Measurements from ENCODE around the gene MCUB. TPM values are rescaled to one million over a fixed set of nuclear protein-coding genes. Genes with fewer than 3 reads are reported as not detected.

Gene MCUB
- total and polyA plus RNA-seq, 2 of the 13 experiments (the other 11 are each of a cell fraction or from before 2014, with no cell fraction given): 0.95 to 2.2 TPM

DNA sequence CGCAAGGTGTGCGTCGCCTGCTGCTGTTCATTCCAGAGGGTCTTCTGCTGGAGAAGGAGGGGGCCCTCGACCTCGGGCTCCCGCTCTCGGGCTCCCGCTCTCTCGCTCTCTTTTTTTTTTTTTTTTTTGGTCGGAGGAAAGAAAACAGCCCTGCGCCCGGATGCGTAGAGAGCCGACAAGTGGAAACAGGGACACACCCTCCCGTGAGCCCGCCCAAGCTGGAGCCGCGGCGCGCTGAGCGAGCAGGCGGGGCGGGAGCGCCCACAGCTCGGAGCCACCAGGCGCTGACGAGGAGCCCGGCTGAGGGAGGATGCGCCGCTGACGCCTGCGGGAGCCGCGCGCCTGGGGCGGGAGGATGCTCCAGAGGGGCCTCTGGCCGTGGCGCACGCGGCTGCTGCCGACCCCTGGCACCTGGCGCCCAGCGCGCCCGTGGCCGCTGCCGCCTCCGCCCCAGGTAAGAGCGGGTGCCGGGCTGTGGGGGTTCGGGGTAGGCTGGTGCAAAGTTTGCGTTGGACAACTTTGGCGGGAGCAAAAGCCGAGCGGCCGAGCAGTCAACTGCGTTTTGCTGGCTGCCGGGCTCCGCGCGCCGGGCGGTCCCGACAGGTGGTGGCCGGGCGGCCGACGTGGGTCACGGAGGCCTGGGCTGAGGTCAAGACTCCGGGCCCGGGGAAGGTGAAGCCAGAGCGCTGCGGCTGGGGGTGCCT is at the start of gene MCUB (continued):
- TF ChIP-seq, protein P1, sequence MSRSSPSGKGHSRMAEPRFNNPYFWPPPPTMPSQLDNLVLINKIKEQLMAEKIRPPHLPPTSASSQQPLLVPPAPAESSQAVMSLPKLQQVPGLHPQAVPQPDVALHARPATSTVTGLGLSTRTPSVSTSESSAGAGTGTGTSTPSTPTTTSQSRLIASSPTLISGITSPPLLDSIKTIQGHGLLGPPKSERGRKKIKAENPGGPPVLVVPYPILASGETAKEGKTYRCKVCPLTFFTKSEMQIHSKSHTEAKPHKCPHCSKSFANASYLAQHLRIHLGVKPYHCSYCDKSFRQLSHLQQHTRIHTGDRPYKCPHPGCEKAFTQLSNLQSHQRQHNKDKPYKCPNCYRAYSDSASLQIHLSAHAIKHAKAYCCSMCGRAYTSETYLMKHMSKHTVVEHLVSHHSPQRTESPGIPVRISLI (CRISPR knock-in tag; IDR thresholded peaks at IDR 0.05; ENCODE audit: borderline replicate concordance): peak; percentile 91
- no peak for TF ChIP-seq ZNF383 (CRISPR knock-in tag; IDR thresholded peaks at IDR 0.05; ENCODE audit: borderline replicate concordance)
- peak; percentile 48 for TF ChIP-seq MTA1 (CRISPR knock-in tag; IDR thresholded peaks at IDR 0.05; ENCODE audit: borderline replicate concordance)
- TF ChIP-seq NR2C2 (CRISPR knock-in tag; IDR thresholded peaks at IDR 0.05; ENCODE audit: borderline replicate concordance): no peak; the same call in 1 of the 2 replicates
- peak; percentile 45 for TF ChIP-seq KMT2B (CRISPR knock-in tag; IDR thresholded peaks at IDR 0.05)
- TF ChIP-seq TEAD3 (CRISPR knock-in tag; optimal IDR thresholded peaks at IDR 0.05; ENCODE audit: borderline replicate concordance): no peak
- no peak for TF ChIP-seq ZNF446 (CRISPR knock-in tag; IDR thresholded peaks at IDR 0.05)
- no peak for TF ChIP-seq ELF3 (CRISPR knock-in tag; IDR thresholded peaks at IDR 0.05)
- TF ChIP-seq XRCC5 (optimal IDR thresholded peaks at IDR 0.05; ENCODE audit: low read length): no peak
- TF ChIP-seq, protein P2, sequence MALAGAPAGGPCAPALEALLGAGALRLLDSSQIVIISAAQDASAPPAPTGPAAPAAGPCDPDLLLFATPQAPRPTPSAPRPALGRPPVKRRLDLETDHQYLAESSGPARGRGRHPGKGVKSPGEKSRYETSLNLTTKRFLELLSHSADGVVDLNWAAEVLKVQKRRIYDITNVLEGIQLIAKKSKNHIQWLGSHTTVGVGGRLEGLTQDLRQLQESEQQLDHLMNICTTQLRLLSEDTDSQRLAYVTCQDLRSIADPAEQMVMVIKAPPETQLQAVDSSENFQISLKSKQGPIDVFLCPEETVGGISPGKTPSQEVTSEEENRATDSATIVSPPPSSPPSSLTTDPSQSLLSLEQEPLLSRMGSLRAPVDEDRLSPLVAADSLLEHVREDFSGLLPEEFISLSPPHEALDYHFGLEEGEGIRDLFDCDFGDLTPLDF (CRISPR knock-in tag; IDR thresholded peaks at IDR 0.05): no peak
- no peak for TF ChIP-seq U2AF1 (optimal IDR thresholded peaks at IDR 0.05; ENCODE audit: low read depth, low read length)
- TF ChIP-seq, protein P3, sequence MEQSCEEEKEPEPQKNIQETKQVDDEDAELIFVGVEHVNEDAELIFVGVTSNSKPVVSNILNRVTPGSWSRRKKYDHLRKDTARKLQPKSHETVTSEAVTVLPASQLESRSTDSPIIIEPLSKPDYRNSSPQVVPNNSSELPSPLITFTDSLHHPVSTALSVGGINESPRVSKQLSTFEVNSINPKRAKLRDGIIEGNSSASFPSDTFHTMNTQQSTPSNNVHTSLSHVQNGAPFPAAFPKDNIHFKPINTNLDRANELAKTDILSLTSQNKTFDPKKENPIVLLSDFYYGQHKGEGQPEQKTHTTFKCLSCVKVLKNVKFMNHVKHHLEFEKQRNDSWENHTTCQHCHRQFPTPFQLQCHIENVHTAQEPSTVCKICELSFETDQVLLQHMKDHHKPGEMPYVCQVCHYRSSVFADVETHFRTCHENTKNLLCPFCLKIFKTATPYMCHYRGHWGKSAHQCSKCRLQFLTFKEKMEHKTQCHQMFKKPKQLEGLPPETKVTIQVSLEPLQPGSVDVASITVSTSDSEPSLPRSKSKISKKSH (CRISPR knock-in tag; IDR thresholded peaks at IDR 0.05; ENCODE audit: borderline replicate concordance): no peak
- TF ChIP-seq, protein P4, sequence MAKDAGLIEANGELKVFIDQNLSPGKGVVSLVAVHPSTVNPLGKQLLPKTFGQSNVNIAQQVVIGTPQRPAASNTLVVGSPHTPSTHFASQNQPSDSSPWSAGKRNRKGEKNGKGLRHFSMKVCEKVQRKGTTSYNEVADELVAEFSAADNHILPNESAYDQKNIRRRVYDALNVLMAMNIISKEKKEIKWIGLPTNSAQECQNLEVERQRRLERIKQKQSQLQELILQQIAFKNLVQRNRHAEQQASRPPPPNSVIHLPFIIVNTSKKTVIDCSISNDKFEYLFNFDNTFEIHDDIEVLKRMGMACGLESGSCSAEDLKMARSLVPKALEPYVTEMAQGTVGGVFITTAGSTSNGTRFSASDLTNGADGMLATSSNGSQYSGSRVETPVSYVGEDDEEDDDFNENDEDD (CRISPR knock-in tag; IDR thresholded peaks at IDR 0.05; ENCODE audit: borderline replicate concordance): peak; percentile 67
- no peak for TF ChIP-seq JUN (CRISPR knock-in tag; IDR thresholded peaks at IDR 0.05)
- TF ChIP-seq KLF6 (CRISPR knock-in tag; IDR thresholded peaks at IDR 0.05): 0 out of 2 replicates have a peak, but pooled peaks have one; percentile 33
- TF ChIP-seq, protein P5, sequence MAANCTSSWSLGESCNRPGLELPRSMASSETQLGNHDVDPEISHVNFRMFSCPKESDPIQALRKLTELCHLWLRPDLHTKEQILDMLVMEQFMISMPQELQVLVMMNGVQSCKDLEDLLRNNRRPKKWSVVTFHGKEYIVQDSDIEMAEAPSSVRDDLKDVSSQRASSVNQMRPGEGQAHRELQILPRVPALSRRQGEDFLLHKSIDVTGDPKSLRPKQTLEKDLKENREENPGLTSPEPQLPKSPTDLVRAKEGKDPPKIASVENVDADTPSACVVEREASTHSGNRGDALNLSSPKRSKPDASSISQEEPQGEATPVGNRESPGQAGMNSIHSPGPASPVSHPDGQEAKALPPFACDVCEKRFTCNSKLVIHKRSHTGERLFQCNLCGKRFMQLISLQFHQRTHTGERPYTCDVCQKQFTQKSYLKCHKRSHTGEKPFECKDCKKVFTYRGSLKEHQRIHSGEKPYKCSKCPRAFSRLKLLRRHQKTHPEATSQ (CRISPR knock-in tag; IDR thresholded peaks at IDR 0.05; ENCODE audit: borderline replicate concordance): no peak
- TF ChIP-seq, protein P6, sequence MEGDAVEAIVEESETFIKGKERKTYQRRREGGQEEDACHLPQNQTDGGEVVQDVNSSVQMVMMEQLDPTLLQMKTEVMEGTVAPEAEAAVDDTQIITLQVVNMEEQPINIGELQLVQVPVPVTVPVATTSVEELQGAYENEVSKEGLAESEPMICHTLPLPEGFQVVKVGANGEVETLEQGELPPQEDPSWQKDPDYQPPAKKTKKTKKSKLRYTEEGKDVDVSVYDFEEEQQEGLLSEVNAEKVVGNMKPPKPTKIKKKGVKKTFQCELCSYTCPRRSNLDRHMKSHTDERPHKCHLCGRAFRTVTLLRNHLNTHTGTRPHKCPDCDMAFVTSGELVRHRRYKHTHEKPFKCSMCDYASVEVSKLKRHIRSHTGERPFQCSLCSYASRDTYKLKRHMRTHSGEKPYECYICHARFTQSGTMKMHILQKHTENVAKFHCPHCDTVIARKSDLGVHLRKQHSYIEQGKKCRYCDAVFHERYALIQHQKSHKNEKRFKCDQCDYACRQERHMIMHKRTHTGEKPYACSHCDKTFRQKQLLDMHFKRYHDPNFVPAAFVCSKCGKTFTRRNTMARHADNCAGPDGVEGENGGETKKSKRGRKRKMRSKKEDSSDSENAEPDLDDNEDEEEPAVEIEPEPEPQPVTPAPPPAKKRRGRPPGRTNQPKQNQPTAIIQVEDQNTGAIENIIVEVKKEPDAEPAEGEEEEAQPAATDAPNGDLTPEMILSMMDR (CRISPR knock-in tag; IDR thresholded peaks at IDR 0.05): no peak
- TF ChIP-seq, protein P7, sequence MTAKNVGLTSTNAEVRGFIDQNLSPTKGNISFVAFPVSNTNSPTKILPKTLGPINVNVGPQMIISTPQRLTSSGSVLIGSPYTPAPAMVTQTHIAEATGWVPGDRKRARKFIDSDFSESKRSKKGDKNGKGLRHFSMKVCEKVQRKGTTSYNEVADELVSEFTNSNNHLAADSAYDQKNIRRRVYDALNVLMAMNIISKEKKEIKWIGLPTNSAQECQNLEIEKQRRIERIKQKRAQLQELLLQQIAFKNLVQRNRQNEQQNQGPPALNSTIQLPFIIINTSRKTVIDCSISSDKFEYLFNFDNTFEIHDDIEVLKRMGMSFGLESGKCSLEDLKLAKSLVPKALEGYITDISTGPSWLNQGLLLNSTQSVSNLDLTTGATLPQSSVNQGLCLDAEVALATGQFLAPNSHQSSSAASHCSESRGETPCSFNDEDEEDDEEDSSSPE (CRISPR knock-in tag; IDR thresholded peaks at IDR 0.05): peak; percentile 51; the same call in 1 of the 2 replicates
- TF ChIP-seq MIER2 (CRISPR knock-in tag; IDR thresholded peaks at IDR 0.05): no peak
